Fibroblast of skin of scalp (primary cell): ENCODE results near the gene DNAJC5.

Source experiments
- DNase-seq: peaks from one replicate; pipeline ENCODE4 v3.0.0-alpha.2; 2013

DNAJC5 gene

DNA sequence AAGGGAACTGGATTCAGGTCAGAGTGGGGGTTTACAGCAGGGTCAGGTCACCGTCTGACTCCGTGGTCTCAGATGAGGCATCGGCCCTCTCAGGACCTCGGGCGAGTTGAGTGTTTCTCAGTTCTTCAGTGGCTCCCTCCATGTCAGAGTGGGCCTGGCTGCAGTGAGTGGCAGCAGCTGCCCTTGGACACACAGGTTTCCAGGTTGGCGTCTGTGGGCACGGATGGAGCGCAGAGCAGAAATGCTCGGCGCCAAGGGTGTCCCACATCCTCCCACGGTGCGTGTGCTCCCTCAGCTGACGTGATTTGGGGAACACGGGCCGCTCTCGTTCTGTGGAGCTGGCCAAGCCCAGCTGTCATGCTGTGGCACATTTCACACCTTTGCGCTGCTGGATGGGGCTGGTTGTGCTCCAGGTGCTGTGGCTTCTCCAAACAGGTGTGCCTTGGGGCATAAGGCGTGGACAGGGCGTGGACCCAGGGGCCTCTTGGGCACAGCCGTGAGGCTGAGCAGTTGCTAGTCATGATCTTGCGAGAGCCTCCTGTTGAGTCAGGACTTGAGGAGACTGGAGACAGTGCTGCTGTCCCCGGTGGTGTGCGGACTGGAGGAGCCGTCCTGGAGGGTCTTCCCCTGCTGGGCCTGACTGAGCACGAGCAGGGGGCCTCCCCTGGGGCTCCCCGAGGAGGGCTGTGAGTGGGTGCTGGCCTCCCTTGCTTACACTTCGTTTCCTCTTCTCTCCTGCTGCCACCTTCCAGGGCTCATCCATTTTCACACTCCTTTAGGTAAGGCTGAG, 9.5 kb upstream of the DNAJC5 start:
- no peak for DNase-seq

DNA sequence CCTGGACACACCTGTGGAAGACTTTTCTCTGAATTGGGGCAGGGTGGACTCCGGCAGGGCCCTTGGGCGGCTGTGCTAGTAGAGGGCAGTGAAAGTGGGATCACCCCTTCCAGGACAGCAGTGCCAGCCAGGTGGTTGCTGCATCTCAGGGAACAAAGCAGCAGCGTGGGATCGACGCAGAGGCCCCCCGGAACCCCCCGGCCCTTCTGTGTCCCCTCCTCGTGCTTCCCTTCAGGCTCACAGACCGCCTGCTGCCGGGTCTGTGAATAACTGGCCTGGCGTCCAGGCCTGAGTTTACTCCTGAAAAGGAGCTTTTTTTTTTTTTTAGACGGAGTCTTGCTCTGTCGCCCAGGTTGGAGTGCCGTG, 8.9 kb upstream of the DNAJC5 start:
- DNase-seq, result no peak

DNA sequence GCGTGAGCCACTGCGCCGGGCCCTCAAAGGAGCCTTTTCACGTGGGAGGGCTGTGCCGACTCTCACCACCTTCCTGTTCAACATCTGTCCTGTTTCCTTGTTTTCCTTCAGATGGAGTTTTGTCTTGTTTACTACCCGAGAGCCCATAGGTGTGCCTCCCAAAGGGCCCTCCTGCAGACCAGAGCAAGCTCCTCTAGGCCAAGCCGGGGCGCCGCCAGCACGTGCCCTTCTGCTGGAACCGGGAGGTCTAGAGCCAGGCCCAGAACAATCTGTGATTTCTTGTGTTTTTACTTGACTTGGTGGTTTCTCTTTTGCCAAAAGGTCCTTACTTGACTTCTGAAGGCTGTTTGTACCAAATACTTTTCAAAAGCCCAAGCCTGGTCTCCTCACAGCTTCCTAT, 8.0 kb upstream of the DNAJC5 start:
- DNase-seq, result no peak

DNA sequence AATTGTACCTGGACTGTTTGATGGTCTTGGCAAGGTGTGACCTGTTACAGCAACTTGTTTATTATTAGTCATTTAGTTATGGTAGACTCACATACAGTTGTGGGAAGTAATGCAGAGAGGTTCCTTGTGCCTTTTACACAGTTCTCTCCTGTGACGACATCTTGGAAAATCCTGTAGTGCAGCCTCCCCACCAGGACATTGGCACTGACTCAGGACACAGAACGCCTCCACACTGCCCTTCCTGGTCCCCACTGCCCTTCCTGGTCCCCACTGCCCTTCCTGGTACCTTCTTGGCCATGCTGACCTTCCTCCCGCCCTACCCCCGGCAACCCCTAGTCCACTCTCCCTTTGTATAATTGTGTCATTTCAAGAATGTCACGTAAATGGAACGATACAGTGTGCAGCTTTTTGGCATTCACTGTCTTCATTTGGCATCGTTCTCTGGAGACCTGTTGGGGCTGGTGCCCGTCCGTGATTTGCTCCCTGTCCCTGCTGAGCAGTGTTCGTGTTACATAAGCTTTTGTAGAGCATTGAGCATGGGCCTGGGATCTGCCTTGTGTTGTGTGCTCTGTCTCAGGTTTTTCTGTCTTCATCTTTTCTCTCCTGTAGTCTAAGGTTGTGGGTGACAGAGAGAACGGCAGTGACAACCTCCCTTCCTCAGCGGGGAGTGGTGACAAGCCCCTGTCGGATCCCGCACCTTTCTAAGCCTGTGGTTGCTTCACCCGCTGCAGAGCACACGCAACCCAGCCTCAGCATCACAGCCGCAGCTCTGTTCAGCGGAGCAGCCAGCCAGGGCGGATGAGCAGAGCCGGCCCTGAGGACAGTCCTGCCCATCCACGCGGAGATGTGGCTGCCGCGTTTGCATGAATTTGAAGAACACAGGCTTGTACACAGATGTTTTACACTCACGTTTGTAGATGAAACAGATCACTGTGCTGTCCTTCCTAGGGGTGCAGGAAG, 5.4 kb upstream of the DNAJC5 start:
- no peak for DNase-seq

DNA sequence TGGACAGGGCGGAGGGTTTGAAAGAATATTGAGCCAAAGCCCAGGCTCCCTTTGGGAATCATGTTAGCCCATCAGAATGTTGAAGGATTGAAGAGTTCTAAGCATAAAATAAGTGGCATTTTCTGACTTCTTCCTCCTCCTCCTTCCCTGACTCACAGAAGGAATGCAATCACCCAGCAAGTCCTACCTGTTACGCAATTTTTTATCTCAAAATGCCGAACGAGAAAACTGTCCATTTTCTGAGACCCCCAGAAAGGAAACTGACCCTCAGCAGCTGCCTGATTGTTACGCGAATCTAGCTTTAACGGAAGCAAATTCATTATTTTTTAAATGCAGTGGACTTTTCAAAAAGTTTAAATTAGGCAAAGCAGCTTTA, 4.7 kb upstream of the DNAJC5 start:
- no peak for DNase-seq

DNA sequence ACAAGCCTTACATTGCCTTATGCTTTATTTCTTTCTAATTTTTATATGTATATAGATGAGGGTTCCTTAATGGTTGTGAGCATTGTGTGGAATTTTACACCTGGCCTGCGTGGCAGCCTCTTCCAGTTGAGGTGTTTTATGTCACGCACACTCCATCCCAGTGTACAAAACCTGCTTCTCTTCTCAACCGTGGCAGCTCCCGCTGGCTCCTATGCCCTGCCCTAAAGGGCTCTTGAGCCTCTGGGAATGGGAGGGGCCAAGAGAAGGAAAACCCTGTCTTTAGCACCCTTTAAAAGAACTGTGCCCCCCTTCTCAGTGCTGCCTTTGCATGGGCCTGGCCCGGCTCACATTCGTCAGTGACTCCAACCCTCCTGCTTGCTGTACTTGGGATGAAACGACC, 4.3 kb upstream of the DNAJC5 start:
- DNase-seq, result no peak

DNA sequence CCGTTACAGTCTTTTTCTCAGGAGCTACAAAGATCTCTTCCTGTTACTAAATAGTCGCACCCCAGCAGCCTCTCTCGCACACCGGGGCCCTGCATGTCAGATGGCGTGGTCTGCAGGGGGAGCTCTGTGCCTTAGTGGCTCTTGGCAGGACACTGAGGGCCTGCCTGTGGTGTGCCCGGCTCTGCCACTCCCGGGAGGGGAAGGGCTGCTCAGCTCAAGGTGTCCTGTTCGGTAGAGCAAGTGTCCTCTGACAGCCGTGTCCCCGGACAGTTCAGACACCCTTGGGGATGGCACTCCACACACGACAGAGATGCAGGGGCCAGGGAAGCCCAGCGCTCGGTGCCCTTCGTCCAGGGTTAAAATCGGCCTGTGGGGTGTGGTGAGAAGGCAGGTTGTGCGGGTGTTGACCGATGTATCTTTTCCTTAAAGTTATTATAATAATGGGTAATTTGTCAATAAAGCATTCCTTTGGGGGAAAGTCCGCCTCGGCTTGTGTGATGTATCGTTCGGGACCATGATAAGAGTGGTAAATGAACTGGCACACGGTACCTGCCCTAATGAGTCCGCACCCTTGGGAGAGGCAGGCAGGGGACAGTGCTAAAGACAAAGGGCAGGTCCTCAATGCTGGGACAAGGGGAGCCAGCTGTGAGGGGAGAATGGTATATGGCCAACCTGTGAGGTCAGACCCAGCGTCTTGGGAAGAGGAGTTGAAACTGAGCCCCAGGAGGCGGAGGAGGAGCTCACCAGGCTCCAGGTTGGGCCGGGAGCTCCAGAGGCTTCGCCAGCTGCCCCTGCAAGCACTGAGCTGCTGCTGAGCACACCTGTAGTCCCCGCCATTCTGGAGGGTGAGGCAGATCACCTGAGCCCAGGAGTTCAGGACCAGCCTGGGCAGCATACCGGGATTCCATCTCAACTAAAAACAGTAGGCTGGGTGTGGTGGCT, 3.6 kb upstream of the DNAJC5 start:
- no peak for DNase-seq

DNA sequence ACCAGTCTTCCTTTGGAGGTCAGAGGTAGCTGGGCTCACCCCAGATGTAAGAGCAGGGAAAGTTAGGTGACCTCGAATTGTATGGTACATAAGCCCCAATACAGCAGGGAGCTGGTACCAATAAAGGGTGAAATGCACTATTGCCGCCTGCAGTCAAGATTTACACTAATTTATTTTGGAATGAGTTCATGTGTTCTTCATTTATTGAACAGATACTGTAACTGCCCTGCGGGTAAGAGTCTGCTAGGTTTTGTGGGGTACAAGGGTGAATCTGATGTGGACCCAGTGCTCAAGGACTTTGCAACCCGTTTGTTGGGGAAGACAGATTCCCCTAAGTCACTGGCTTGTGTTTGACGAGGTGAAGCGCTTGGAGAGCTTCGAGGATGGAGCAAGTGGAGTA, 2.5 kb upstream of the DNAJC5 start:
- no peak for DNase-seq

DNA sequence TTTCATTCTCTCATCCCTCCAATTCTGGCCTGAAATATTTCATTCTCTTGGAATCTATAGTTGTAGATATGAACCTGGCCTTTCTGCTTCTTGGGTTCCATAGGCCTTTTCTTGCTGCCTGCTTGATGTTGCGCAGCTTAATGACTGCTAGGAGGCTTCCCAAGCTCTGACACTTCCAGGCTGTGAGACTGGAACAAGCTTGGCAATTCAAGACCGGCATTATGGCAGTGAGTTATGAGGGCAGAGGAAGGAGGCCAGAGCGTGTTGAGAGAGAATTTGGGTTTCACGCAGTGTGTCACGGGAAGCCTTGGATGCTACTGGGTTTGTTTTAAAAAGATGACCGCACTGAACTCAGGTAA, 948 bp upstream of the DNAJC5 start:
- no peak for DNase-seq

DNA sequence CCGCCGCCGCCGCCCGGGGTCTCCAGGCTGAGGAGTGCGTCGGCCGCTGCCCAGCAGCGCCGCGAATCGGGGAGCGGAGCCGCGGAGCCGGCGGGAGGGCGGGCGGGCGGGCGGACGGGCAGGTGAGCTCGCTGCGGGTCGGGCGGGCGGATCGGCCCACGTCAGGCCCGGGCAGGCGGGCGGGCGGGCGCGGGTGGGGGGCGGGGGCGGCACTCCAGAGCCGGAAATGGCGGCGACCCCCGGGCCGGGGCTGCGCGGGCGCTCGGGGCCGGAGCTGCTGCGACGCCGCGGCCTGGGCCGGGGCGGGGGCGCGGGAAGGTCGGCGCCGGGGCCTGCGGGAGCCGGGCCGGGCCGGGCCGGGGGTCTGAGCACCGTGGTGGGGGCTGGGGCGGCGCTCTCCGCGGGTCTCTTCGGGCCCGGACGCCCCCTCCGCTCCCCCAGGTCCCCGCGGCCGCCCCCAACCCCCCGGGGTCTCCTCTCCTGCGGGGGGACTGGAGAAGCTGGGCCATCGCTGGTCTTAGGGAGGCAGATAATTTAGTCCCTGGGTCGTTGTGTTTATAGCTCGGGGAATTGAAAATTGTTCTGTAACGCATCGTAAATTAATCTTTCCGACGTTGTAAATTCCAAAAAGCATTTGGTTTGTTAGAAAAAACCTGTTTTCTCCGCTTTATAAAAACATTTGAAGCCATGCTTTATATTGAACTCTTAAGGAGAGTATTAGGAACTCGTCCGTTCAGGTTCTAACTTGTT, 451 bp downstream of the DNAJC5 start:
- DNase-seq, result no peak

DNA sequence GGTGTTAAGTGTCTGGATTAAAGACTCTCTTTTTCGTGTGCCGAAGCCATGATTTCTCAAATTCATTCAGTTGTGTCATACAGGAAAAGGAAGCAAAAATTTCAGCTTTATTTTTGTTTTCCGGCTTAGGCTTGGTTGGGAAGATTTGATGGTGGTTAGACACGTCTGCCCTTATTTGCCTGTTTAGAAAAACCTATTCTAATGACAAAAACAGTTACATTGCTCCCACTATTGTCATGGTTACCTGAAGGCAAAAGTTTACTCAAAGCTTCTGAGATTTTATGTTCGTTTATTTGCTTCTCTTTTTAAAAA, 982 bp downstream of the DNAJC5 start:
- DNase-seq, result no peak

DNA sequence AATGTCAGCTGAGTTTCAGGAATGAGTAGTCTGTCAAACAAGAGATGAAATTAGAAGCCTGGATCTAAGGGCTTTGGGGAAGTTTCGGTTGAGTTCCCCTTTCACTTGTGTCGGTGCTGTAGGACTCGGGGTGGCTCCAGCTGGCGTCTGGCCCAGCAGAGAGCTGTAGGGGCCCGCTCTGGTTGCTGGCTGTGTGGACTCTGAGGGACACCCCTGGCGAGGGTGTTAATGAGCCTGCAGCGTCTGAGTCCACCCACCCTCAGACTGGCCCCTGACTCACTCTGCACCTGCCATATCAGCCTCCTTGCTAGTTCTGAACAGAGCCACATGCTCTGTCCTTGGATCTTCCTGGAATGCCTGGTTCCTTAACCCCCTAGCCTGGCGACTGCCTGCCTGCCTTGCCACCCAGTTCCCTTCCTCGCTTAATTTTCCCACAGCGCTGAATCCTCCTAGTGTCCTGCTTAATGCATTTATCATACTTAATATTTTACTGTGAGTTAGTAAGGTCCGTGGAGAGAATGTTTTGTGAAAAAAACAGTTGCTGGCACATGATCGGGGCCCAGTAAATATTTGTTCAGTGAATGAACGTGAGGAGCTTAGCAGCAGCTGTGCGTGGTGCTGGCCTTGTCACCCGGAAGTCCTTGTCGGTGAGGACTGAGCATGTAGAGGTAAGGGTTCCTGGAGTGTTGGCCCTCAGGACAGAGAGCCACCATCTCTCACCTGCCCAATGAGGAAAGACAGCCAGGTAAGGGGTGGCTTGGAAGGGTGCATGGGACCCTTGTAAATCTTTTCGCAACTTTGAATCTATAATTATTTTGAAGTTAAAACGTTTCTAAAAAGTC, 1.6 kb downstream of the DNAJC5 start:
- DNase-seq, result no peak

DNA sequence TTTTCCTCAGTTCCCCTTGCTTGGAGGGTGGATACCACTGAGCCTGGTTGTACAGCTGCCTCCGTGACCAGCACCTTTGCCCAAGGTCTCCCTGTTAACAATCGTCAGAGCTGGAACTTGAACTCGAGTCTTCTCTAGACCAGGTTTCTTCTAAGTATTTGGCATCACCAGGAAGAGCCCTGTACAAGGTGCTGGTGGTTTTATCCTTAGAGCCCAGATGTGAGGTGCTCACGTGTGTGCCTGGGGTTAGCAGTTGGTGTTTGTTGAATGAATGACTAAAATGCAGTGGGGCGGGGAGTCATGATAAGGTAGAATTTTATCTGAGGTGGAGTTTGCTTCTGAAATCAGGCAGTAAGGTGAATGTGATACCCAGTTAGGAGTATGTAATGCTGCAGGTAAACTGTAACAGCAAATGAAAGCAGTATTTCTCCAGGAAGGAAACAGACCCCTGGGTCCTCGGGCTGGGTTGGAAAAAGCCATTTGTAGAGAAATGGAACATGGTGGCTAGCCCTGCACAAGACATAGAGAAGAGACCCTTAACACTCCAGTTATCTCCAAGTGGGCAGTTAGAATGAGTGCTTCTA, 3.1 kb downstream of the DNAJC5 start:
- DNase-seq, result no peak

DNA sequence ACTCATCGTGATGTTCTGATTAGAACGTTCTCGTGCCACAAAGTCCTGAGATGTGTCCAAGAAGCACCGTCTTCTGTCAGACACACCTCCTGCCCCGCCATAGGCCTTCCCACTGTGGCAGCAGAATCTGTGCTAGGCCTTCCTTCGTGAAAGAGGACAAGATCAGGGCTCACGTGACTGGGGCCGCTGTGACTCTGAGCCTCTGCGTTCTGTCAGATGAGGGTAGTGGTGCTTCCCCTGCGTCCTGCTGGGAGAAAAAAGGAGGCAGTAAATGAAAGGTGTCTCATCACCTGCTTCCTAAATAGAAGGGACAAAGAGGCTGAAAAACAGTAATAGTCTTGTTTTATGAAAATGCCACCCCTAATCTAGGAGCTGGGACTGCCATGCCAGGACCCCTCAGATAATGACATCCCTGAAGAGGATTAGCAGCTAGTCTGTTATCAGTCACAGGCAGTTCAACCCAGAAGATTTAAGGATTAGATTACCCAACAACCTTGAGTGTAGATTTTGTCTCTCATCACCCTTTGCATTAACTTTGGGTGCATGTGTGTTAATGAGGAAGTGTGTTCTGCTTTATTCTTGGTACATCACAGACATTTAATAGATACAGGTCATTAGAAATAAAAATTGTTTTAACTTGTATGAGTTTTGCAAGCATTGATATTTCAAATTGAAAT, 4.1 kb downstream of the DNAJC5 start:
- no peak for DNase-seq

DNA sequence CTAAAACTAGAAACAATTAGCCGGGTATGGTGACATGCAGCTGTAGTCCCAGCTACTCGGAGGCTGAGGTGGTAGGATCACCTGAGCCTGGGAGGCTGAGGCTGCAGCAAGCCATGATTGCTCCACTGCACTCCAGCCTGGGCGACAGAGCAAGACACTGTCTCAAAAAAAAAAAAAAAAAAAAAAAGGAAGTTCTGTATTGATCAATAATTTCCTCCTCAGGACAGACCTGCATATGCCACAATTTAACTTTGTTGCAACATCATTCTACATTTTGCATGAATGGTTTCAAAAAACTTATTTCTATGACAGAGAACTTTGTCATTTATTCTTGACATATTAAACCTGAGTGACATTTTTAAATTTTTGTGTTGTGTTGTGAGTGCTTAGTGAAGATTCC, 5.5 kb downstream of the DNAJC5 start:
- no peak for DNase-seq

DNA sequence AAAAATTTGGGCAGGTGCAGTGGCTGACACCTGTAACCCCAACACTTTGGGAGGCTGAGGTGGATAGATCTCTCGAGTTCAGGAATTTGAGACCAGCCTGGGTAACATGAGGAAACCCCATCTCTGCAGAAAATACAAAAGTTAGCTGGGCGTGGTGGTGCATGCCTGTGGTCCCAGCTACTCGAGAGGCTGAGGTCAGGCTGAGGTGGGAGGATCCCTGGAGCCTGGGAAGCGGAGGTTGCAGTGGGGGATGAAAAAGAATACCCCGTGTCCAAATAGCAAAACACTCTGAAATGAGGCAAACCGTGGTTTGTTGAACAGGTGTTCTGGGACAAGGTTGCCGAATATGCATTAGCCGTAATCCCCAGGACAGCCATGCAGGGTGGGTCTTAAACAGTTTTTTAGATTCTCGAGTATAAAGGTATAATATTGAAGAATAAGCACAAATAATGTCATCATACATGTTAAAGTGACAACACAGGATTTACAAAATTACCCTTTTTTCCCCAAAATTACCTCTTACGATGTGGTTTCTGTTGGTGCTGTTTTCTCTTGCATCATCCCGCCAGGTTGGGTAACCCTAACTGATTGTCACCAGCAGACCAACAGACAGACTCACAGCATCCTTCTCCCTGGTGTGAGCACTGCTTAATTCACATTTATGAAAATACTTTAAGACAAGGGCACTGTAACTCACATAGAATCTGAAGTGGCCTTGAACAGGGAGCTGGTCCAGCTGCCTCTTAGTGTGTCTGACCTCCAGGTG, 9.1 kb downstream of the DNAJC5 start:
- no peak for DNase-seq

DNA sequence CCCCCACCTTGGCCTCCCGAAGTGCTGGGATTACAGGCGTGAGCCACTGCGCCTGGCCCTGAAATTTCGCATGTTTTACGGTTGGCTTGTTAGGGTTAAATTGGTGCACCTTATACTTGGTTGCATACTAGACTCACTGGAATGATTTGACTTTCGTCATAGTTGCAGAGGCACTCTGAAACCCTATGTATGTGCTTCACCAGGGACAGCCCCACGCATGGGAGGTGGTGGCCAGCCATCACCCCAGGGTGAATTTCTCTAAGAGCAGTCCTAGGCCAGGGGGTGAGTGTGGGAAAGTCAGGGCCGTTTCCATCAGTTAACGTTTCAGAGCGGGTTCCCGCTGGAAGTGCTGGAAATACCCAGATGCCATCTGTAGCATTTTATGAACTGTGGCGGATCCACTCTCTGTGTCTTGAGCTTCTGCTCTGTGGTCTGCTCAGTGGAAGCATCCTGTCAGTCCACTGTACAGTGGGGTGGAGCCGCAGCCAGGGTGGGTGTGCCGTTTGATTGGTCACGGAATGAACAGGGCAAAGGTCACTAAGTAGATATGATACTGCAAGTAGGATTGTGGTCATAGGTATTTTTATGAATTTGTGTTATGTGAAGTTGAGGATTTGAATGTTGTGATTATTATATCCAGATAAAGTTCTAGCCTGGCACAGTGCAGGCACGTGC, 13.2 kb downstream of the DNAJC5 start:
- DNase-seq, result no peak

DNA sequence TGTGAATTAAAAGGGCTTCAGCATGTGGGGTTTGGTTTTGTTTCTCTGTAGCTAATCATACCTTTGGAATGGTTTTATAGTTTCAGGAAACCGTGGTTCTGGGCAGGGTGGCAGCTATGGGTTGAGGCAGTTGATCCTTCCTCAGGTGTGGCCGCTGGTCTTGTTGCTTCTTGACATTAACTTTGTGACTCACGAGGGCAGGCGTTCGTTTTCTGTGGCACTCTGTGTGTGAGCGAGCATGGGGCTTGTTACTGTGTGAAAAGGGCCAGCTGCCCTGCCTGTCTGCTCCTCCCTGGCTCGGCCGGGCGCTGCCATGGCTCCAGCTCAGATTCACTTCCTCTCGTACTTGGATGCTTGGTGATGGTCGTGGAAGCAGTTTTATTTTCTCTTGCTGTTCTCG, 16.2 kb downstream of the DNAJC5 start:
- no peak for DNase-seq

DNA sequence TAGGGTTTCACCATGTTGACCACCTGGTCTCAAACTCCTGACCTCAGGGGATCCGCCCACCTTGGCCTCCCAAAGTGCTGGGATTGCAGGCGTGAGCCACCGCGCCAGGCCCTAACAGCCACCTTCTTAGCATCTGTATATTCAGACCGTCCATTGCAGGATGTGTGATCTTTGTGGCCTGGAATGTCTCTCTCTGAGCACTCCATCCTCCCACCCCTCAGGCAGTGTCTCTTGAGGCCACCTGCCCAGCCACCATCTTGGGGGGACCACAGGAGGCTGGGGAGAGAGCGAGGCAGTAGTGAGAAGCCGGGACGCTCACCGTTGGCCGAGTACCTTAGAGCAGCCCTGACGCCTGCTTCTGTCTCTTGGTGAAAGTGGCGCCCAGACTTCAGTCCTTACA, 18.8 kb downstream of the DNAJC5 start:
- no peak for DNase-seq
